HT-29 (cell line): ENCODE results near the gene PIAS4. TPM values are rescaled to one million over a fixed set of nuclear protein-coding genes. Genes with fewer than 3 reads are reported as not detected.
A peak's percentile ranks its signal among the peaks of the same experiment; 100 is the strongest.

Experiments
- DNase-seq: peaks from one replicate; pipeline ENCODE4 v3.0.0-alpha.2; 2015; ENCODE audit warnings: low spot score
- small RNA-seq: library from RNA; depleted of rRNA; stranded (forward); fragments of <200 nt; gene quantifications from one replicate; pipeline ENCODE3, GENCODE V24; 2014
- total RNA-seq: library from RNA; depleted of rRNA; stranded (reverse); fragments of >200 nt; shearing (Covaris generic); gene quantifications from 2 replicates; pipeline ENCODE4 v1.2.3, GENCODE V29; 2014; rRNA removed

The PIAS4 gene
- total RNA-seq, 1 experiment from 2014 or later = 40.8 TPM

DNA sequence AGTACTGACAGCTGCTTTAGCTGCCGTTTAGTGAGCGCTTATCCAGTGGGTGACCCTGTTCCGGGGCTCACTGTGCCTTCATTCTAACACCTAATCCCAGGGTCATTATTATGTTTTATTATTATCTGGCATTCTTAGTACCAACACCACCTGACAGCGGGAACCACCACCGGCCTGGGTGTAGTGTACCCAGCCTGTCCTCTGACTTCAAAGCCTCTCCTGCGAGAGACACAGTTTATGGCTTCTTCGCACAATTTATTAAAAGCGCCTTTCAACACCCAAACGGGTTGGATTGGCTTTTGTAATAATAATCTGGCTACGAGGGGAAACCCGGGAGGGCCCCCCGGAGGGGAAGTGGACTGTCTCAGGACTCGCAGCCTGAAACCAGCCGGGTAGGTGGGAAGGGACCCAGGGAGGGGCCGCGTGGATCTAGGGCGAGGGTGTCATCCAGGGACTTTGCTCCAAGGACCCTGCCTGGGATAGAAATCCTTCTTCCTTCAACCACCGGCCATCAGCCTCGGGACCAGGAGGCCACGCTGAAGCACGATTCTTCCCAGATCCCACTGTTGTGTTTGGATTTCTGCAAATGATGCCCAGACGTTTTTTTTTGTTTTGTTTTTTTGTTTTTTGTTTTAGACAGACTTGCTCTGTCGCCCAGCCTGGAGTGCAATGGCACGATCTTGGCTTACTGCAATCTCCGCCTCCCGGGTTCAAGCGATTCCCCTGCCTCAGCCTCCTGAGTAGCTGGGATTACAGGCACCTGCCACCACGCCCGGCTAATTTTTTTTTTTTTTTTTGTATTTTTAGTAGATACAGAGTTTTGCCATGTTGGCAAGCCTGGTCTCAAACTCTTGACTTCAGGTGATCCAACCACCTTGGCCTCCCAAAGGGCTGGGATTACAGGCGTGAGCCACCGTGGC, 60.8 kb downstream of the PIAS4 start:
- no peak for DNase-seq

DNA sequence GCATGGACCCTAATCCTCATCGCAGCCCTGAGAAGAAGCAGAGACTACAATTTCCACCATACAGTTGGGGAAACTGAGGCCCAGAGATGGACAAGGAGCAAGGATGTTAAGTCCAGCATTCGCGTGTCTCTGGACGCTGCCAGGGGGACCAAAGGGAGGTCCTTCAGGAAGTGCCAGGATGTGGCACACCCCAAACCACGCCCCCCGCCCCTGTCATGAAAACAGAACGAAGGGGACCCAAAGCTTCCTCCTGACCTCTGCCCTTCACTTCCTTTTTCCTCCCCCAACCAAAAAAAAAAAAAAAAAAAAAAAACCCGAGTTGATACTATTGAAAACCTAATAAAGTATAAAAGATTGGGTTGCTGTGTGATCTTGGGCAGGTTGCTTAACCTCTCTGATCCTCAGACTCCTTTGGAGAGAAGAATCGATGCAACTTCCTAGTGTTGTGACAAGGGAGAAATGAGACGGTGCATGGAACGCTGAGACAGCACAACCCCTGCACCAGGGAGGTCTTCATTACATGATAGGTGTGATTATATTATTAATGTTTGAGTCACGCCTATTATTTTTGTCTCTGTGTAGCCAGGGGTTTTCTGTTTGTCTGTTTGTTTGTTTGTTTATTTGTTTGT, 61.9 kb downstream of the PIAS4 start:
- DNase-seq = no peak

DNA sequence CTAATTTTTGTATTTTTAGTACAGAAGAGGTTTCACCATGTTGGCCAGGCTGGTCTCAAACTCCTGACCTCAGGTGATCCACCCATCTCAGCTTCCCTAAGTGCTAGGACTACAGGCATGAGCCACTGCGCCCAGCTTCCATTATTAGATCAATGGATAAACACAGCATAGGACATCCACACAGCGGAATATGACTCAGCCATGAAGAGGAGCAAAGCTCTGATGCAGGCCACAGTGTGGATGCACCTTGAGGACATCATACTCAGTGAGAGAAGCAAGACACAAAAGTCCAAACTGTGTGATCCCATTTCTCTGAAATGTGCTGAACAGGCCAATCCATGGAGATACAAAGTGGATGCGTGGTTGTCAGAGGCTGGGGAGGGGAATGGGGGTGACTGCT, 64.1 kb downstream of the PIAS4 start:
- DNase-seq = no peak

DNA sequence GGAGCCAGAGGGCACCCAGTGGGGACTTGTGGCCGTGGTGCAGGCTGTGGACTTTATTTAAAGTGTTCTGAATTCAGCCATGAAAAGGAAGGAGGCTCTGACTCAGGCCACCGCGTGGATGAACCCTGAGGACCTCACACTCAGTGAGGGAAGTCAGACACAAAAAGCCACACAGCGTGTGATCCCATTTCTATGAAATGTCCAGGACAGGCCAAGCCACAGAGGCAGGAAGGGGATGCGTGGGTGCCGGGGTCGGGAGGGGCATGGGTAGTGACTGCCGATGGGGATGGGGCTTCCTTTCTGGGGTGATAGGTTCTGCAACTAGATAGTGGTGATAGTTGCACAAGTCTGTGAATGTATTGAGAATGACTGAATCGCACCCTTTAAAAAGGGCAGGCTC, 67.8 kb downstream of the PIAS4 start:
- no peak for DNase-seq

DNA sequence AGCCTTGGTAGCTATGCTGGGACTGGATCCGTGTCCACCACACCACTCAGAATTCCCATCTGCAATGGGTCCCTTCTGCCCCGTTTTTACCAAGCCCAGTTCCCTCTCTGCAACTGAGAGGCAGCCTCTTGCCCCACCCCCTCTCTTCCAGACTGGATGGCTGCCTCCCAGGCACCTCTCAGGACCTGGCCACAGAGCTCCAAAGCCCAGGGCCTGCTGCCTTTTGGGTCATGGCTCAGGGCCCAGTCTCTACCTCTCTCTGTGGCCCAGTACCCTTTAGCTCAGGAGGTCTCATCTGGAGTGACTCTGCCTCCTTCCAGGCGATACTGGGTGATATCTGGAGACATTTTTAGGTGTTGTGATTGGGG, 69.5 kb downstream of the PIAS4 start:
- no peak for DNase-seq

DNA sequence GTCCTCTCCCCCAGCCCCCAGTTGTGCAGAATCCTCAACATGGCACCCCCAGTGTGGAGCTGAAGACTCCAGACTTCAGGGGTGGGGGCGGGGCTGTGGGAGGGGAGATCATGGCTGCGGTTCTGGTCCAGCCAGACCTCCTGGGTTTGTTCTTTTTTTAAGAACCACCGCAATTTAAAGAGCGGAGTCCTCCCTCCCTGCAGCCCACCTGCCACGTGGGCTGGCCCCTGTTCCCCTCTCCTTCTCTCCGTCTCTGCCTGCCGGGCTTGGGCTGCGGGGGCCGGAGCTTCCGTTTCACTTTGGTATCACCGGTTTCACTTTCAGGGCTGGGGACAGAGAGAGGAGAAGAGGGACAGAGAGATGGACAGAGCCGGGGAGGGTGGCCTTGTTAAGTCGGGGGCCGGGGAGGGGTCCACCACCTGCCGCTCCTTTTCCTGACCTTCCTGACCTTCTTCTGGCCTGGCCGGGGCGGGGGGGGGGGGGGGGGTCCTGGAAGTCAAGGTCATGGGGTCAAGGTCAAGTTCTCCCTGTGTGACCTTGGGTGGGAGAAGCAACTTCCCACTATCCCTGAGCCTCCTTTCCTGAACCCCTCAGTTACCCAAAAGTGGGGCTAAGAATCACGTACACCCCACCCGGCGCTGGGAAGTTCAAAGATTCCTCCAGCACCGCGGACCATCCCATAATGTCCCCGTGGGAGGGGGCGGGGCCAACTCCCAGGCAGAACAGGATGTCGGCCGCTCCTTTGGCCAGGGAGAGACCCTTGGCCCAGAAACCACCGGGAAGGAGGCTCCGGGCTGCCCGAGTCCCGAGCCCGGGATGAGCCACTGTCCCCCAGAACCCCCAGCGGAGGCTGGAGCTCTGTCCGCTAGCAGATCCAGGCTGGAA, 70.5 kb downstream of the PIAS4 start:
- peak; percentile 38 for DNase-seq

DNA sequence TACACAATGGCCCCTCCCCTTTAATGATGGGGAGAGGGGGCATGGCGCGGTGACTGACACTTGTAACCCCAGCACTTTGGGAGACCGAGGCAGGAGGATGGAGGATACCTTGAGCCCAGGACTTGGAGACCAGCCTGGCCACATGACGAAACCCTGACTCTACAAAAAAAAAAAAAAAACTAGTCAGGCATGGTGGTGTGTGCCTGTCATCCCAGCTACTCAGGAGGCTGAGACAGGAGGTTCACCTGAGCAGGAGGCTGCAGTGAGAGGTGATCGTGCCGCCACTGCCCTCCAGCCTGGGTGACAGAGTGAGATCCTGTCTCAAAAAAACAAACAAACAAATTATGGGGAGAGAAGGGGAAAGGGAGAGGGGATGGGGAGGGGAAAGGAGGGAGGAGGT, 72.9 kb downstream of the PIAS4 start:
- DNase-seq = no peak

DNA sequence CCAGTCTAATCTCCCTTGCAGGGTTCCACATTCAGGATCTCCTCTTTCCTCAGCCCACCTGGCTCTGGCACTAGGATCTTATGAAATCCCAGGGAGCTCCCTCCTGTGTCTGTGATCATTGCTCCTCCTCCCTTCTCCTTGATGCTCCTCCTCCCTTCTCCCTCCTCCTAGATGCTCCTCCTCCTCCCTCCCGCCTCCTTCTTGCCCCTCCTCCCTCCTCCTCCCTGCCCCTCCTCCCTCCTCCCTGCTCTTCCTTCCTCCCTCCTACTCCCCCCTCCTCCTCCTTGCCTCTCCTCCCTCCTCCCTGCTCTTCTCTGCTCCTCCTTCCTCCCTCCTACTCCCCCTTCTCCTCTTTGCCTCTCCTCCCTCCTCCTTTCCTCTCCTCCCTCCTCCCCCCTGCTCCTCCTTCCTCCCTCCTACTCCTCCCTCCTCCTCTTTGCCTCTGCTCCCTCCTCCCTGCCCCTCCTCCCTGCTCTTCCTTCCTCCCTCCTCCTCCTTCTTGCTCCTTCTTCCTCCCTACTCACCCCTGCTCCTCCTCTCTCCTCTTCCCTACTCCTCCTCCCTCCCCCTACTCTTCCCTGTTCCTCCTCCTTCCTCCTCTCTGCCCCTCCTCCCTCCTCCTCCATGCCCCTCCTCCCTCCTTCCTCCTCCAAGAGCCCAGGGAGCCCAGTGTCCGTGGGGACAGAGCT, 74.0 kb downstream of the PIAS4 start:
- DNase-seq = no peak

DNA sequence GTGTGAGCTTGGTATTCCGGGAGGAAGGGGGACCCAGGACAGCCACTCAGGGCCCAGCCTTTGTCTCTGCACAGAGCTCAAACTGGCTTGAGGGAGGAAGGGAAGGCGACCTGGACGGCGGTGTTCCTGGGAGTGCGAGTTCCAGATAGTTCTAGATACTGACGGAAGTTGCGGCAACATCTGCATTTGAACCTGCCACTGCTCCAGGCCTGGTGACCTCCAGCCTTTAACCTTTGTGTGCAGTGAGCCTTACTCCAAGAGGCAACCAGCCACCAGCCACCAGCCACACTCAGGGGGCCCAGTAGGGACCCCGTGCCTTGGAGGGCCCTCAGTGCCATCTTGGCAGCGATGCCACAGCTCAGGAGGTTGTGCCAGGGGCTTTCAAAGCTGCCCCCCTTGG, 74.6 kb downstream of the PIAS4 start:
- no peak for DNase-seq

DNA sequence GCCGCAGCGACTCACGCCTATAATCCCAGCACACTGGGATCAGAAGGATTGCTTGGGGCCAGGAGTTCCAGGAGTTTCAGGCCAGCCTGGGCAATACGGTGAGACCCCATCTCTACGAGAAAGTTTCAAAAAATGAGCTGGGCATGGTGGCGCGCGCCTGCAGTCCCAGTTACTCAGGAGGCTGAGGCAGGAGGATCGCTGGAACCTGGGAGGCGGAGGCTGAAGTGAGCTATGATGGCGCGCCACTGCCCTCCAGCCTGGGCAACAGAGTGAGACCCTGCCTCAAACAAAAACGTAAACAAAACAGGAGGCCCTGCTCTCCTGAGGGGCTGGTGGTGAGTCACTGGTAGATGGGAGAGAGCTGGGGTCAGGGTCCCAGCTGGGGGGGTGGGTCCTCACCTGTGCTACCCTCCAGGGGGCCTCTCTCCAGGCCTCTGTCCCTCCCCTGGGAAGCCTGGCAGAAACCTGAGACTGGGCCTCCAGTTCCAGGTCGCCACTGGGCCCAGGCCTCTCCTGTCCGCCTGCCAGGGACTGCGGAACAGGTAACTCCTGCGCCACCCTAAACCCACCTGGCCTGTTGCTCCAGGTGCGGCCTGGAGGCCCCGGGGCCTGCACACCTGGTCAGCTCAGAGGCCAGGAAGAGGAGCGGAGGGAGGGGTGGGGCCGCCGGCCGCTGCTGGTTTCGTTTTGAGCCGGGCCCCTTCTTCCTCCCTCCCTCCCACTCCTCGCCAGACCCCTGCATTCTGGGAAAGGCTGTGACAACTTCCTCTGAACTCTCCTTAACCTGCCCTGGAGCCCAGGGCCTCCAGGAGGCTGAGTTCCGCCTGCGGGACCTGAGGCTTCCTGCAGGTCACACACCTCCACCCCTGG, 76.4 kb downstream of the PIAS4 start:
- peak; percentile 84 for DNase-seq

DNA sequence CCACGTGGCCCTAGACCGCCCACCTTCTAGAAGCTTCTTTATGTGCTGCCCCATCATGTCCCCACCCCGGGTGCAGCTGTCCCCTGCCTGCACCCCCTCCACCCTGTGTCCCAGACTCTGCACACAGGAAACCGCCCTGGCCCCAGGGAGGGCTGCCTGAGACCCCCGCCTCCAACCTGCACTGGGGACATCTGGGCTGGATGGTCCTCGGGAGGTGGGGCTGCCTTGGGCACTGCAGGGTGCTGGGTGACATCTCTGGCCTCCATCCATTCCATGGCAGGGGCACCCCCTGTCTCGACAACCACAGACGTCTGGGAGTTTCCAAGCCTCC, 77.0 kb downstream of the PIAS4 start:
- DNase-seq = no peak

DNA sequence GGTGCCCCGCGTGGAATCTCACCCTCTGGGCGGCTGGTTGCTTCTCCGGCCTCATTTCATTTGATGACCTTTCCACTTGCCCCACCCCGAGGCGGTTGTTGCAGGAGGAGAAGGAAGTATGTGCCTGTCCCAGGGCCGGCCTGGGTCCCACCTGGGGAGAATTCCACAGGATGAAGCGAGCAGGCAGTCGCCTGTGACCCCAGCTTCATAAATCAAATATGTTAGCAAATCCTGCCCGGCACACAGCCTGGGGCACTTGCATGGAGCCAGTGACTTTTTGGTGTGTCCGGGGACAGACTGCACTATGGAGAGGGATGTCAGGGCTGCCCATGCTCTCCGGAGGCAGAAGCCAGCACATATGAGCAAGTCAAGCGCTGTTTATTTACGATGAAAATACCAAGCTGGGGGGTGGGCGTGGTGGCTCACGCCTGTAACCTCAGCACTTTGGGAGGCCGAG, 78.9 kb downstream of the PIAS4 start:
- peak; percentile 36 for DNase-seq

DNA sequence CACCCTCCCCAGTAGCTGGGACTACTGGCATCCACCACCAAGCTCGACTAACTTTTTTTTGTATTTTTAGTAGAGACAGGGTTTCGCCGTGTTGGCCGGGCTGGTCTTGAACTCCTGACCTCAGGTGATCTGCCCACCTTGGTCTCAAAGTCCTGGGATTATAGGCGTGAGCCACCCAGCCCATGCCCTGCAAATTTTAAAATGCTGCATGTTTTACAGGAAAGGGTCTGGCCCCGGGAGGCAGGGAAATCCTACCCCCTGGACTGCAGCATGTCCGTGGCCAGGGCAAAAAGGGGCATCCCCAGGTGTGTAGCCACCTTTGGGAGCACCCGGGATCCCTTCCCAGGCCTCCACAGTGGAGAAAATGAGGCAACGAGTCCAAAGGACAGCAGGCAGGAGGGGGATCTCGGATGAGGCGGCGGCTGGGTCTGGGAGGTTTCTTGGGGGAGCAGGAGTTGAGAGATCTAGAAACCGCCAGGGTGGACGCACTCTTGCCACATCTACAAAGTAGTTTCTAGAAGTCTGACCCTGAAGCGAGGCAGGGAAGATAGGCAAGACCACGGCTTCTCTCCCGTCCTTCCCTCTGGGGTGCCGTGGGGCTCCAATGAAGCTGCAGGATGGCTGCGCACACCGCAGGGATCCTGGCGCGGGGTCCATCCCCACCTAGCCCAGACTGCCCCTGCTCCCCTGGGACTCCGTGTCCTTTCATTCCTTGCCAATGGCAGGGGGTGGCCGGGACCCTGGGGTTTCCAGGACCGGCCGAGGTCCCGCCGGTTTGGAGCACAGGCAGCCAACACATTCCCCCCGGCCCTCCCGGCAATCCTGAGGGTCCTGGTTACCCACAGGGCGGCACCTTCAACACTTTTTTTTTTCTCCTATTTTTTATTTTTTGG, 80.5 kb downstream of the PIAS4 start:
- no peak for DNase-seq

DNA sequence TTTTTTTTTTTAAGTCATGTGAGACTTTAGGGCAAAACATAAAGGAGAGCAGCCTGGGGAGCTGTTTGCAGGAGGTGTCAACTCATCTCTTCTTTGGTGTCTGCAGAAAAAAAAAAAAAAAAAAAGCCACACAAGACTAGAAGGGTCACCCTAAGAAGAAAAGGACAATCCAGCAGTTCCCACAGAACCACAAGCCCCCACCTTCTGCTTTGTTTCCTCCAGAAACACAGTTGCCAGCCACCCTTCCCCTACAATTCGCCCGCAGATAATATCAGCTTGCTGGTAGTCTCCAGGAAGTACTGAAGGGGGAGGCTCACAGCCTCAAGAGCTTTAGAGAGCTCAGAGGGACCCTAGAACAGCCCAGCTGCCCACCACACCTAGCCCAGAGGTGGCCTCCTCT, 81.4 kb downstream of the PIAS4 start:
- peak; percentile 63 for DNase-seq

Small RNA genes lying within 50 kb of the gene (small RNA-seq; reads per million reads assigned to genes)
- gene SNORD37 = 13.4 reads per million, percentile 90 among the genes with 10 or more reads in this experiment

Other genes starting within 250 kb of the PIAS4 start
- gene APBA3, start 246.0 kb upstream of the PIAS4 start, total RNA-seq = 31.4 TPM in 2 replicates
- gene MRPL54, start 245.1 kb upstream of the PIAS4 start, total RNA-seq = 50.7 and 59.5 TPM in 2 replicates
- gene RAX2, start 235.5 kb upstream of the PIAS4 start, total RNA-seq = not detected in 2 replicates
- 0.92 TPM in 1 of 2 replicates, not detected in the other for gene MATK, start 221.4 kb upstream of the PIAS4 start, total RNA-seq
- not detected in 2 replicates for gene ZFR2, start 138.7 kb upstream of the PIAS4 start, total RNA-seq
- gene ATCAY, start 127.1 kb upstream of the PIAS4 start, total RNA-seq = not detected in 2 replicates
- not detected in 2 replicates for gene NMRK2, start 74.7 kb upstream of the PIAS4 start, total RNA-seq
- 75.4 and 84.8 TPM in 2 replicates for gene DAPK3, start 36.6 kb upstream of the PIAS4 start, total RNA-seq
- 2,153 and 2,165 TPM in 2 replicates for gene EEF2, start 22.3 kb upstream of the PIAS4 start, total RNA-seq
- 67.4 and 72.7 TPM in 2 replicates for gene ZBTB7A, start 59.2 kb downstream of the PIAS4 start, total RNA-seq
- 212 and 232 TPM in 2 replicates for gene MAP2K2, start 116.4 kb downstream of the PIAS4 start, total RNA-seq
- gene CREB3L3, start 145.9 kb downstream of the PIAS4 start, total RNA-seq = not detected in 2 replicates
- gene SIRT6, start 174.8 kb downstream of the PIAS4 start, total RNA-seq = 24.2 and 27.4 TPM in 2 replicates
- gene ANKRD24, start 175.0 kb downstream of the PIAS4 start, total RNA-seq = 0.20 and 0.89 TPM in 2 replicates
- not detected in 2 replicates for gene EBI3, start 221.8 kb downstream of the PIAS4 start, total RNA-seq
- gene YJU2, start 239.3 kb downstream of the PIAS4 start, total RNA-seq = 25.5 and 36.1 TPM in 2 replicates